HG03196 (cell line): ENCODE measurements around the gene TAOK3.
A peak's percentile ranks its signal among the peaks of the same experiment; 100 is the strongest.
"Not testable (repeated sequence)": the region's sequence is repeated elsewhere in the genome, so short reads cannot be mapped to it uniquely, and the experiment has no call there.

Experiments
- ATAC-seq: cut with Tn5 transposase; IDR thresholded peaks from one replicate; pipeline ENCODE4 v1.9.1; 2021; ENCODE audit not compliant: unreplicated experiment

Gene TAOK3

GRCh38 chr12:118150625-118151024, 222.1 kb downstream of the TAOK3 start:
- no peak for ATAC-seq

DNA sequence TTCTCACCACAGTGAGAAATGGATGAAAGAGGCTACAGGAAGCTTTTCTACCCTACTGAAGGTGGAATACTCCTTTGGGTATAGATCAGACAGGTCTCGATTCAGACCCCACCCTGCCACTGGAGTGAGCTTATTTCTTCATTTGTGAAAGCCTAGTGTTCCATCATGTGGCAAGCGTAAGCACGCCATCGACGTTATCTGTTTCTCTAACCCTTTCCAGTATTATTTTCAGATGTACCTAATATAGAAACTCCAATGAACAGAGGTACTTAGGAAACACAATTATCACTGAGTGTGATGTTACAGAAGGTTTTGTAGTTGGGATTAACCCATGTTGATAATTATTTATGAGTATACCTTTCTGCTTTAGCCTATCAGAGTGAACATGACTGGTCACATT, 224.4 kb downstream of the TAOK3 start:
- no peak for ATAC-seq

- no peak for ATAC-seq
Observed at GRCh38 chr12:118145798-118146156, 226.9 kb downstream of the TAOK3 start.

GRCh38 chr12:118145113-118145797, 227.5 kb downstream of the TAOK3 start:
- no peak for ATAC-seq

GRCh38 chr12:118144499-118144898, 228.2 kb downstream of the TAOK3 start:
- no peak for ATAC-seq

DNA sequence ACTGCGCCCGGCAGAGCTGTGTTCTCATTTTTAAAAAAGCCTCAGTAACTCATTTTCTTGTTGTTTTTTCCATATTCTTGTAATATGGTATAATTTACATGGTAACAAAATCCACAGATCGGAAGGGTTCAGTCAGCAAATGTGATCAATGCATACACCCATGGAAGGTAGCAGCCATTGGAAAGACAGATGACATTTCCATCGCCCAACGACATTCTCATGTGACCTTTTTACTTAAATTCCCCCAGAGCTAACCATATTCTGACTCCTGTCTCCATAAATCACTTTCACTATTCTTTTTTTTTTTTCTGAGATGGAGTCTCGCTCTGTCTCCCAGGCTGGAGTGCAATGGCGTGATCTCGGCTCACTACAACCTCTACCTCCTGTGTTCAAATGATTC, 231.9 kb downstream of the TAOK3 start:
- no peak for ATAC-seq

DNA sequence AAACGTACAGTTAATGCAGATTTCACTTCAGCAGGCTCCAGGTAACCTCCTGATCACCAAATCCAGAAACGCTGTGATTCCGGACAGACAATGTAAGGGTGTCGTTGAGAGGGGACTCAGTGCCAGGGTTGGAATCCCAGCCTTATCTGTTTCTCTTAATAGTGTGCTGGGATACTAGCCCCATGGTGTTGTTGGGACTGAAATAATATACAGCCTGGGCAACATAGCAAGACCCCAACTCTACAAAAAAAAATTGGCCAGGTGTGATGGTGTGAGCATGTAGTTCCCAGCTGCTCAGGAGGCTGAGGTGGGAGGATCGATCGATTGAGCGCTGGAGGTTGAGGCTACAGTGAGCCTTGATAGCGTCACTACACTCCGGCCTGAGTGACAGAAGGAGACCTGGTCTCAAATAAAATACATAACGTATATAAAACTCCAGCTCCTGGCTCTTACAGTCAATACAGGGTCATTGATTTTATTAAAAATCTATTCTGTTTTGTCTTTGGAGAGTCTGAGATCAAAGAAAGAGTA, 235.5 kb downstream of the TAOK3 start:
- no peak for ATAC-seq

- peak; percentile 8 for ATAC-seq
Observed at GRCh38 chr12:118136559-118137003, 236.1 kb downstream of the TAOK3 start.

GRCh38 chr12:118135788-118136558, 236.7 kb downstream of the TAOK3 start, which contains the start of gene PEBP1:
PEBP1 (plus strand) TSS chr12:118136124; CDS start chr12:118136210, 86 bp downstream.
- peak; percentile 98 for ATAC-seq

DNA sequence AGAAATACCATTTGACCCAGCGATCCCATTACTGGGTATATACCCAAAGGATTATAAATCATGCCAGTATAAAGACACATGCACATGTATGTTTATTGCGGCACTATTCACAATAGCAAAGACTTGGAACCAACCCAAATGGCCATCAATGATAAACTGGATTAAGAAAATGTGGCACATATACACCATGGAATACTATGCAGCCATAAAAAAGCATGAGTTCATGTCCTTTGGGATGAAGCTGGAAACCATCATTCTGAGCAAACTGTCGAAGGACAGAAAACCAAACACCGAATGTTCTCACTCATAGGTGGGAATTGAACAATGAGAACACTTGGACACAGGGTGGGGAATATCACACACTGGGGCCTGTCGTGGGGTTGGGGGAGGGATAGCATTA, 243.3 kb downstream of the TAOK3 start:
- ATAC-seq: not testable (repeated sequence)

- no peak for ATAC-seq
Observed at GRCh38 chr12:118127867-118128266, 244.8 kb downstream of the TAOK3 start.

DNA sequence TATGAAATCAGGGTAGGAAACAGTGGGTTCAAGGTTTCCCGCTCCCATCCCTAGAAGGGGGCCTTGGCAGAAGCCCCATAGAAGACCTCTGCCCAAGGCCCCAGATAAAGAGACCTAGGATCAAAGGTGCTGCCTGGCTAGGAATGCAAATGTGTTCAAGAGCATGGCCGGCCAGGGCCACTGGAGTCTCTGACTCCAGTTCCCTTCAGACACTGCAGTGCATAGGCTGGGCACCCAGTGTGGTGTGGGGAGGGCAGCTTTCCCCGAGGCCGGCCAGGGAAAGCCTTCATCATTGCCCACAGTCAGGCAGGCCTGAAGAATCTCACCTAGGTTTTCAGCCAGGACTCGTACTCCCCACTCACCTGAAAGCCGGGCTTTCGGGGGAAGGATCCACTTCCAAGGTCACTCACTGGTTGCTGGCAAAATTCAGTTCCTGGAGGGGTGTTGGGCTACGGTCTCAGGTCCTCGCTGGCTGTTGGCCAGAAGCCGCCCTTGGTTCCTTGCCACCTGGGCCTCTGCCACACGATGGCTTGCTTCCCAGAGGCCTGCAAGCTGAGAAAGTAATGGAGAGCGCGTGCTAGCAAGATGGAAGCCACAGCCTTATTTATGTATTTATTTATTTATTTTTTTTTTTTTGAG, 246.5 kb downstream of the TAOK3 start:
- ATAC-seq: no peak

DNA sequence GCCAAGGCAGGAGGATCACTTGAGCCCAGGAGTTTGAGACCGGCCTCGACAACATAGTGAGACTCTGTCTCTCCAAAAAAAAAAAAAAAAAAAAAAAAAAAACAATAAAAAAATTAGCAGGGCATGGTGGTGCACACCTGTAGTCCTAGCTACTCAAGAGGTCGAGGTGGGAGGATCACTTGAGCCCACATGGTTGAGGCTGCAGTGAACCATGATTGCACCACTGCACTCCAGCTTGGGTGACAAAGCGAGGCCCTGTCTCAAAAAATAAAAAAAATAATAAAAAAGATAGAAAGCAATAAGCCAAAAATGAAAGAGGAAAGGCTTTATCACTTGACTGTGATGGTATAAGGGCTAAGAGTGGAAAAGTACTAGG, 247.0 kb downstream of the TAOK3 start:
- ATAC-seq: no peak

DNA sequence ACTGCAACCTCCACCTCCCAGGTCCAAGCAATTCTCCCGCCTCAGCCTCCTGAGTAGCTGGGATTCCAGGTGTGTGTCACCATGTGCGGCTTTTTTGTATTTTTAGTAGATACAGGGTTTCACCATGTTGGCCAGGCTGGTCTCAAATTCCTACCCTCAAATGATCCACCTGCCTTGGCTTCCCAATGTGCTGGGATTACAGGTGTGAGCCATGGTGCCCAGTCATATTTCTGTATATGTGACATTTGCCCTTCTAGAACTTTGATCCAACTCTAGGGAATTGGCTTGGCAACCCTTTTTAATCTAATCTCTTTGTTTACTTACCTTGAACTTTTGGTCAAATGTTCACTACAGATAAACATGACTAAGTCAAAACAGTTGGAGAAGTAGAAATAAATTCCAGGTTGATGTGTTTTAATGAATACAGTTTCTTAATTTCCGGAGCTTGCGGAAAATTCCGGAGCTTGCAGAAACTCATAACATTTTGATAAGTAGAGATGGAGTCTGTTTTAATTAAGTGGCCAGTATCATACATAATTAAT, 248.3 kb downstream of the TAOK3 start:
- ATAC-seq: no peak

- no peak for ATAC-seq
Observed at GRCh38 chr12:118122264-118122663, 250.4 kb downstream of the TAOK3 start.

DNA sequence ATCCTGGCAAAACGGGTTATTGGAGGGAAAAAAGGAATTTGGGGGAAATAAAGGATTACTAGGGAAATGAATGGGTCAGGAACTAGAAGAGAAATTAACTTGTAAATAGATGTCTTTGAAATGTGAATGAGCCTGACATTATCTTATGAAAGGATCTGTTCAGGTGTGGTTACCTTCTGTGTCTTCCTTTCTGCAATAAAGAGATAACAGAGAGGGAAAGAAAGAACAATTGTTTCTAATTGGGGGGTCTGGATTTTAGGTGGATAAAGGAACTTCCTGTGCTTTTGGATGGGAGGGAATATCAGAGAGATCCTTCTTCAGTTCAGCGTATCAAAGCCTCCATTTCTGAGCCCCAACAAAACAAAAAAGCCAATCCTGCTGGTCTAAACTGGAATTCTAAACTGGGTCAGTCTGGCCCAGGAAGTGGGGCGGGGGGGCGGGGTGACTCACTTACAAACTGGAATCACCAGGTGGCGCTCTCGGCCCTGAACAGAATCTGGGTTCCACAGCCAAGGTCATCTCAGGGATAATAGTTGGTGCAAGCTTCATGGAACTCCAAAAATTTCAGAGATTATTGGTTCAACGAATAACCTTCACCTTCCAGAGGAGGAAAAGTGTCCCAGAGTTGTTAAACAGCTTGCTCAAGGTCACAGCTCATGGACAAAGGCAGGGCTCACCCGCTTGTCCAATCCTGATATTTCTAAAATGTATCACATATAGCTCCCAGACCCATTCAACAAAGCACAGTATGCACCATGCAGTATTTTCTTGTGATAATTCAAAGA, 251.9 kb downstream of the TAOK3 start:
- ATAC-seq: no peak

- ATAC-seq: no peak
Observed at GRCh38 chr12:118119449-118119879, 253.2 kb downstream of the TAOK3 start.

DNA sequence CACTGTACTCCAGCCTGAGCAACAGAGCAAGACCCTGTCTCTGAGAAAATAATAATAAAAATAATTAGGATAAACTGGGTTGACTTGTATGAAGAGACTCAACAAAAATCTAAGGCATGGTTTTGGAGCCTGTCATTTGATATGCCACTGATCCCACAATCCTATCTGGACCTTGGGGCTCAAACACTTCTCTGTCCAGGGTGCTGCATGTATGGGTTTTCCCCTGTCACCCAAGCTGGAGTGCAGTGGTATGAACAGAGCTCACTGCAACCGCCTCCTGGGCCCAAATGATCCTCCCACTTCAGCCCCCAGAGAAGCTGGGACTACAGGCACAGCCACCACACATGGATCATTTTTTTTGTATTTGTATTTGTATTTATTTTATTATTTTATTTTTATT, 263.6 kb downstream of the TAOK3 start:
- no peak for ATAC-seq

DNA sequence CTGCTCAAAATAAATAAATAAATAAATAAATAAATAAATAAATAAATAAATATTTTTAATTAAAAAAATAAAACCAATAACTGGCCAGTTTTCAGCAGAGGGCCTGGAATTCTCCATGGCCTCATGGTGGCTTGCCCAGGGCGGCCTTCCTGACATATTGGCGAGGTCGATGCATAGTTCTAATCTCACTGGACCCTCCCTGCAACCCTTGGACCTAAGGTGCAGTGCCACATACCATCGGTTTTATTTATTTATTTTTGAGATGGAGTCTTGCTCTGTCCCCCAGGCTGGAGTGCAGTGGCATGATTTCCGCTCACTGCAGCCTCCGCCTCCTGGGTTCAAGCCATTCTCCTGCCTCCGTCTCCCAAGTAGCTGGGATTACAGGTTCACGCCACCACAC, 265.0 kb downstream of the TAOK3 start:
- ATAC-seq: no peak

DNA sequence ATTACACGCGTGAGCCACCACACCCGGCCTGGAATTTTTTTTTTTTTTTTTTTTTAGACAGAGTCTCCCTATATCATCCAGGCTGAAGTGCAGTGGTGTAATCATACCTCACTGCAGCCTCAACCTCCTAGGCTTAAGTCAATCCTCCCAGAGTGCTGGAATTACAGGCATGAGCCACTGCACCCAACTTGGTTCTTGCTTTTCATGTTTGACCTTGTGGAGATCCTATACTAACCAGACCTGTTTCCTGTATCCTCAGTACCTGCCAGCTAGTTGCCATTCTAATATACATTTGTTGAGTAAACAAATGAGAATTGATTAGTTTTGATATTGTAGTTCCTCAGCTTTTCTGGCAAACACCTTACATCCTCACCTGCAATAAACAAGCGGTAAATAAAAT, 265.7 kb downstream of the TAOK3 start:
- no peak for ATAC-seq
